NT2/D1 (cell line): Measurements from ENCODE around the gene KLHL15.

ENCODE experiments used
- SUZ12 ChIP-seq: IDR thresholded peaks from 2 replicates; pipeline ENCODE4 v1.6.1; 2011; ENCODE audit not compliant: insufficient read length, insufficient read depth; ENCODE audit errors: extremely low read depth
- YY1 ChIP-seq: IDR thresholded peaks from 2 replicates; pipeline ENCODE4 v1.6.1; 2011; ENCODE audit not compliant: insufficient read length, insufficient read depth
- ZNF274 ChIP-seq: IDR thresholded peaks from 2 replicates; pipeline ENCODE4 v1.6.1; 2011; ENCODE audit warnings: mild to moderate bottlenecking, low read depth, low read length

- TF ChIP-seq ZNF274 (no peak), YY1 (no peak), SUZ12 (no peak)
Observed at GRCh38 chrX:23945206-23945605, 81.8 kb downstream of the KLHL15 start.
